Thyroid gland (tissue), 4 donors: ENCODE results near the gene MAP3K10.

ENCODE experiments used
- CTCF ChIP-seq, 6 experiments: fragments of 200-600 bp in 3 of 6; fragments of 450-650 bp in 3 of 6; sonication (generic) in 3 of 6; IDR thresholded peaks; one replicate each; pipeline ENCODE4 v1.5.1; 2016 to 2019; ENCODE audit warnings: antibody characterized with exemption in 6 of 6, mild to moderate bottlenecking in 2 of 6, inconsistent platforms in 1 of 6, moderate library complexity in 1 of 6
- POLR2A ChIP-seq, 2 donors: fragments of 450-650 bp; IDR thresholded peaks; one replicate each; pipeline ENCODE4 v1.6.1; 2017; ENCODE audit warnings: antibody characterized with exemption in 2 of 2, mild to moderate bottlenecking in 2 of 2, moderate library complexity in 1 of 2

GRCh38 chr19:40261631-40262030 lies 70.4 kb downstream of the MAP3K10 start:
- TF ChIP-seq POLR2A (IDR thresholded peaks at IDR 0.05) = no peak
- TF ChIP-seq CTCF (IDR thresholded peaks at IDR 0.05) = no peak
